Activated T-helper 9 cell treated with anti-CD3 and anti-CD28 coated beads, Interleukin-2, amount 50 U/mL, for 16 hours (primary cell): ENCODE measurements around the gene COL4A2.

Experiments used
- DNase-seq: peaks from one replicate; pipeline ENCODE4 v3.0.0-alpha.2; 2020; ENCODE audit warnings: low read depth

COL4A2 gene

DNA sequence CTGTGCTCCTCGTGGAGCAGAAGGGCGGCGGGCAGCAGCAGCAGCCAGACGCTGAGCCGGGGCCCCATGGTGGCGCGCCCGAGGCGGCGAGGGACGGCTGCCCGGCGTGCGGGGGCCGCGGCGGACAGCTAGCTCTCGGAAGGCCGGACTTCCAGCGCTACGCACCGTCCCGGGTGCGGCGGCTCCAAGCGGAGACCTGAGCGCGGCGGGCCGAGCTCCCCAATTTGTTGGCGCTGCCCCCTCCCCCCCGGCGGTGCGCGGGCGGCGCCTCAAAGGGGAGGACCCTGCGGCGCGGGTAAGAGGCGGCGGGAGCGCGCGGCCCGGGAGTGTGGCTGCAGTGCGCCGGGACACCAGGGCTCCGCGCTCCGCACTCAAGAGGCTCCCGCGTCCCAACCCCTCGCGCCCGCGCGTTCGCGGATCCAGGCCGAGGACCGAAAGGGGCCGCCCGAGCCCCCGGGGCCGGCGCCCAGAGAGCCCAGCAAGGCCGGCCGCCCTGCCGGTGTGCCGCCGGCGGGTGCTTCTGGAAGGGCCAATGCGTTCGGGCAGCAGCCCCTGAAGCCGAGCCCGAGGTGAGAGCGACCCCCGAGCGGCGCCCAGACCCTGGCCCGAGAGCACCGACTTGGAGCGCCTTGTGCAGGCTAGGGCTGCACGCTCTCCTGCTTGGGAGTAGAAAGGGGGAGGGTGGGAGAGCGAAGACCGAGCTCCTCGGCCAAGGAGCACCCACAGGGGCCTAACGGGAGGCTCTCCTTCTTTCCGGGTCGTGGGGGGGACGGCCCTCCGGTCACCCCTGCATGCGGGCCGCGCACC is at the start of gene COL4A2, which contains the start of gene COL4A1:
Gene COL4A2 (plus strand): TSS at position 325 of the 807 bp plus-strand sequence. CDS start 620 bp downstream, outside the sequence.
Gene COL4A1 (minus strand): TSS at position 198 of the 807 bp plus-strand sequence. CDS start 130 bp downstream, at position 68.
- no peak for DNase-seq

DNA sequence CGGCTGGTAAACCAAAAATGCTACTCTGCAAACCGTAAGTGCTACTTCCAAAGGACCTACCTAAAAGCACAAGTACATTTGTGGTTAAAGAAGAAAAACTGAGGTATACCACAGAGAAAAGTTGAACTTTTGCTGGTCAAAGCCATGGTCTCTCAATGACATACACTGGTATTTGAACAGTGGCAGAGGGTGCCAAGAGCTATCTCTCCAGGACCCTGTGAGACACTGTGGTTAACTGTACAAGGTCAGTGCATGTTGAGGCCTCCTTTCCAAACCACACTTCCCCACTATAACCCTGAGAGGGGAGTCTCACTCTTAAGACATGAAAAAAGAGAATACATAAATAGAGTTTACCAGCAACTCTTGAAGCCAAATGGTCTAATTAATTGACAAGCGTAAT is 49.7 kb upstream of the COL4A2 start:
- DNase-seq: no peak

DNA sequence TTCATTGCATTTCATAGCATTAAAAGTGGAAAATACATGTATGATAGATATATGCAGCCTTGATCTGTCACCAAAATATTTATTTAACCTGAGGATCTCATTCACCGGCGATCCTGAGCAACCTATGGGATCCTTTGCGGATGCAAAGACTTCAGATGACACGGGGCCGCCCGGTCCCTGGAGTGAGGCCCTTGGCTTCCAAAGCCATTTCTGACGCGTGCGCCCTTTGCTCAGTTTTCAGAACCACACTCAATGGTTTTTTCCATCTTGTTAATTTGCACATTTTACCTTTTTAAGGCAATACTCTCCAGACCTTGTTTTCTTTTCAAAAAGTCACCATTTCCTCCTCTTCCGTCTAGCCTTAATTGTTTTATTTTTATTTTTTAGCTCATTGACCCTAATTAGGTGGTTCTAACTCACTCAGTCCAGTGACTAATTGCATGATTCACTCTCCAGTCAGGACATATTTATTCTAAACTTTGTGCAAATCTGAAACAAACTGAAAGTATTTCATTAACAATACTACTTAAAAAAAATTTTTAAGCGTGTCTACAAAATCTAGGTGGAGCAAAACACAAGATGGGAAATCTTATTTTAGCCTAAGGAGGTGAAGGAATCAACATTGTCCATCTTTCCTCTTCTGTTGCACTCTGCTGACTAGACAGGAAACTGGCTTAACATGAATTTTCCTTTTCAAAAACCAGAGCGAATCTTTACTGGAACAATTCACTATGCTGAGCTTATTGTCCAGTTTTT is 48.0 kb upstream of the COL4A2 start:
- no peak for DNase-seq

DNA sequence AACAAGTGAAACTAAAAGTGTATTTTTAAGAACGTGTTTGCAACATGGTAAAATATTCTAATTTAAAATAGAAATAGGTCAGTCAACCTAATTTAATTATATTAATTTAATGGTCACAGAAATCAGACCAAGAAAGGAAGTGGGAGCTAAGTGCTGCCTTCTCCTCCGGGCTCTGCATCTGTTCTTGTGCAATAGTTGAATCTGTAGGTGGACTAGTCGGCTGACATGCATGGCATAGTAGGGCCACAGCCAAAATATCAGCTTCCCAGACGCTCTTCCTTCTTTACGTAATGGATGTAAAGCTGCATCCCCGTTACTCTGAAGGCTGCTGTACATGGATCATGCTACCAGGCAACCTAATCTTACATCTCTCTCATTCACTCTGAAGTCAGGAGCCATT is 47.4 kb upstream of the COL4A2 start:
- no peak for DNase-seq

- DNase-seq: no peak
These were observed 45.7 kb upstream of the COL4A2 start for GRCh38 chr13:110261166-110262081.

DNA sequence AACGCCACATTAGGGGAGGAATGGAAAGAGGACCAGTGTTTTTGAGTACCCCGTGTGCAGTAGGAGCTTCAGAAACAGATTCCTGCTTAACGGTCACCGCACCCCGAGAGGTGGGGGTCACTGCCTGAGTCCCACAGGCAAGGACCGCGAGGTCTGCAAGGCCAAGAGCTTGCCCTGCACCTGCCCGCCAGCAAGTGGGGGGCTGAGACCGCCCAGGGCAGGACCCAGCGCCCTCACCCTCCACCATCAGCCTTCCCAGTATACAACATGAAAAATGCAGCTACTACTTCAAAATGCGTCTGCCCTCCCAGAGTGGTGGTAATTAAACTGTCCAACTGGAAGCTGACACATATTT is 45.0 kb upstream of the COL4A2 start:
- no peak for DNase-seq

DNA sequence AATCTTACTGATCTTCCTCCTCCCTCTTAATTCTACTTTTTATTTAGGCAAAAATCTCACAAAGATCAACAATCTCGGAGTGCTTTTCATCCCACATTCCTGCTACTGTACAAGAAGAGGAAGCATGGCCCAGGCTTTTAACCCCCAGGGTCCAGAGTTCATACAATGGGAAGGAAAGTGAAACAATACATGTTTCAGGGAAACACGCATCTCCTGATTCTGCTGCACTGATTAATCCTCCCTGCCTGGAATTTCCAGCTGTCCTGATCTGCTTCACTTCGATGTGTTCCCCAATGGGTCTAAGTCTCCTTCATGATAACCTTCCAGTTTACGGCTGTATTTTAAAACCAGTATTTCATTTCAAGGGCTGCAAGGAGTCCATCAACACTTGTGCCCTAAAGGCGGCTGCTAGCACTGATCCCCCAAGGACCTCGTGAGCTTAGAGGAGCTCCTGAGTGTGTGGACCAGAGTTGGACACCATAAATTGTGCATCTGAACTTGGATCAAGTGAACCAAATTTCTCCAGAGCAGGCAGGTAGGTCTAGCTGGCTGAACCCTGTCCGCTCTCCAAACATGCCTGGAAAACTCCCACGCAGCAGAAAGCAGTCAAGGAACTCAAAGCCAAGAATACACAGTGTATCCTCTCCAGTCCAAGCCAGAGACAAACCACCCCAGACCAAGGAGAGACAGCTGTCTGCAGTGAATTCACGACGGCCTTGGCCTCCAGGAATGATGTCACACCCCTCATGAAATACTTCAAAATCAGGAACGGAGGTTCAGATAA is 44.4 kb upstream of the COL4A2 start:
- no peak for DNase-seq

DNA sequence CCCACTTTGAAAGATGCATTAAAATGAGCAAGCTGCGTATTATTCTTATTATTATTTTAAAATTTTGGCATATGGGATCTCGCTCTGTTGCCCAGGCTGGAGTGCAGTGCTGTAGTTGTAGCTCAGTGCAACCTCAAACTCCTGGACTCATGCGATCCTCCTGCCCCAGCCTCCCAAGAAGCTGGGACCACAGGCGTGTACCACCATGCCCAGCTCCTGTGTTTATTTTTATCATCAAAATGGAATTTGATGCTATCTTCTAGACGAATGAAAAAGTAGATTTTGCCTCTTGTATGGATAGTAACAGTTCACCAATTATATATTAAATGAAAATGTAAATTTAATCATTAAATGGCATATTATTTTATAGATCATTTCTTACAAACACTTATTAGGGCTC is 43.7 kb upstream of the COL4A2 start:
- DNase-seq: no peak

DNA sequence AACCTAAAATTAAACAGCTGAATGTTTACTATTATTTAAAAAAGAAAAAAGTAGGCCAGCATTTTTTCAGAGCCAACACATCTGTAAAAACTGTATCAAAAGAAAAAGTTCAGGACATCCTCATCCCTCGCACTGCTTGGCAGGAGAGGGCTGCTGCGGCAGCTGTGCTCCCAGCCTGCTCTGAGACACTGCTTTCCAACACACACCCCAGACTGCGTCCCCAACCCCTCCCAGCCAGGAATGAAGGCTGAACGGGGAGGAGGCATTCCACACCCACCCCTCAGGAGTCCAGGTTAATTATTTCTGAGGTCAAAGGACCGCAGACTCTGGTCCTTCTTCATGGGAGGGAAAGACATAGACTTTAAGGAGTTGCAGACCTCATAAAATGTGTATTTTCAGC is 43.2 kb upstream of the COL4A2 start:
- DNase-seq: no peak

DNA sequence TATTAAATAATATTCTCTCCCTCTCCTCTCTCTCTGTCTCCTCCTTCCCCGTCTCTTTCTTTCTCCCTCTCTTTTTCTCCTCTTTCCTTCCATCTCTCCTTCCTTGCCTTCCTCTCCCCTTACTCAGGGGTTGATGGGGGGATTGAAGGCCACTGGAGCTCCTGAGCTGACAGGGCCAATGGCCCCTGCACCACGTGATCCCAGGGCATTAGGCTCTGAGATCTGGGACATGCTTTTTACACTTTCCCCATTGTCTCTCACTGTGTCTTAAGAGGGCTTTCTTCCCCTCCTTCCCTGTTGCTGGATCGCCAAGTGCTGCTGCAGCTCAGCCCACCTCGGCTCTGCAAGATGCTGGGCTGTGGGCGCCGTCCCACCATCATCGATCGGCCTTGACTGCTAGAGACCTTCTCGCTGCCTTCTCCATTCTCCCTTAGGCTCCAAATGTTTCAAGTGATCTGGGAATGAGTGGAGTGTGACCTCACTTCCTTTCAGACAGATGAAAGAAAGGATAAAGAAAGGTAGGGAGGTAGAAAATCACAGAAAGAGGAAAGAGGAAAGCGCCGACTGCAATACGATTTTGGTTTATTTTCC is 42.3 kb upstream of the COL4A2 start:
- DNase-seq: no peak

DNA sequence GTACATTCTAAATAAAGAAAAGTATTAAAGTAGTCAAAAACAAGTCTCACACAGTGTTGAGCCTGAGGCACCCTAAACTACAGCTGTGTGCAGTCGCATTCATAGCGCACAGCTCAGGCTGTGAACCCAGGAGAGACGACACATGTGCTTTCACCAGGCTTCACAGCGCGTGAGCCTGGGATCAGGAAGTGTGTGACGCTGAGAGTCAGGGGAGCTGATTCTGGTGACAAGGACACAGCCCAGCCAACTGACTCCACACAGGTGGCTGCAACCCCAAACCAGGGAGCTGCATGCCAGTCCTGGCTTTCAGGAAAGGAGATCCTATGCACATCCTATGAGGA is 41.8 kb upstream of the COL4A2 start:
- no peak for DNase-seq

DNA sequence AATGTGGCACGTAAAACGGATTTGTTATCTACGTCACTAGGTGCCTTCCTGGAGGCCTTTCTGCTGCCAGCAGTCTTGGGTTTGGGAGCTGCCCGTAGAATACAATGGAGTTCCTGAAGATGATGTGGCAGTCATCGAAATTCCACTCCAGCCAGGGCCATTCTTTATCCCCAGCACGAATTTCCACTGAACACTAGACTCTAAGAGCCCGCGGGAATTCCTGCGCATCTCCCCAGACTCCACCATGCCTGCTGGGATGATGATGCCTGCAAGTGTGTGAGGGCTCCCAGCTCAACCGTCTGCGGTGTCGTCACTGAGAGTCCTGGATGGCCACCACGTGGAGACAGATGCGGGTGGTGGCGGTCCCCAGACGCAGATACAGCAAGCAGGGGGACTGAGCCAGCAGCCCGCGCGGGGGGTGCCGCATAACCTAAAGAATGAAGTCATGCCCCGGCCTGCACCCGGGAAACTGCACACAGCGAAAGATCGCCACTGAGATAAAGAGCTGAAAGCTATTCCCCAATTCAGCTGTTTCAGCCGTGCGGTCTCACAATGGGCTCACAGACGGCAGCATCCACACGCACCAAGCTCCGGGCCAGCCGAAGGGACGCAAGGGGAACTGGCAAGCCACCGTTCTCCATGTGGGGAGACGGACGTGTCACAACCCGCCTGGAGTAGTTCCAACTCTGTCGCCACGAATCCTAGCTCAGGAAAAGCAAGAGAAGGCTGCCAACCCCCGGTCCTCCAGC is 41.2 kb upstream of the COL4A2 start:
- no peak for DNase-seq

- no peak for DNase-seq
These were observed 40.7 kb upstream of the COL4A2 start for GRCh38 chr13:110266431-110266809.

- DNase-seq: no peak
These were observed 40.1 kb upstream of the COL4A2 start for GRCh38 chr13:110266983-110267382.

GRCh38 chr13:110268061-110268460 is 39.0 kb upstream of the COL4A2 start:
- no peak for DNase-seq

GRCh38 chr13:110268576-110269185 is 38.4 kb upstream of the COL4A2 start:
- no peak for DNase-seq

DNA sequence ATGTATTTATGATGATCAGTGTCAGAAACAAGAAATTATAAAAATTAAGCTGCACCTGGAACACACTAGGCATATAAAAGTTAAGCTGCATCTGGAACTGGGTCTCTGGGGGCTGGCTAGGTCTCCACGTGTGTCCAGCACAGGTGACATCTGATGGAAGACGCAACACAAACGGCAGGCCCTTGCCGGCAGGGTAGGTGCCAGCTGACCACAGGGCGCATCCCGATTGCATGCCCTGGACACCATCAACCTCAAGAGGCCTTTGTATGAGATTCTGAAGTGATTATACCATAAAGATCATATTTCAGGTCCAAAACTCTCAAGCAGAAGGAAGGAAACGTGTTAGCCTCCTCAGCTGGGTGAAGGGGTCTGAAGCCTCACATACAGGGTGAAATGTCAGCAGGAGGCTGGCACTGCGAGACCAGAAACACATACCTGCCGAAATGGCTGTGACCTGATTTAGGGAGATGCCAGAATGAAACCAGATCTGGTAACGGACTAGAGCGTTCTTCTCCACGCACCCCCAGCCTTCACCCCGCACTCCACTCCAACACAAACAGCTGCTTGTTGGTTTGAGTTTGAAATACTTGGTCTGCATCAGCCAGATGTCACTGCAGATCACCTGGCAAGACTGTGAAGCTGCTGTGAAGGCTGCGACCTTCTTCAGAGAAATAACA is 37.4 kb upstream of the COL4A2 start:
- DNase-seq: no peak

DNA sequence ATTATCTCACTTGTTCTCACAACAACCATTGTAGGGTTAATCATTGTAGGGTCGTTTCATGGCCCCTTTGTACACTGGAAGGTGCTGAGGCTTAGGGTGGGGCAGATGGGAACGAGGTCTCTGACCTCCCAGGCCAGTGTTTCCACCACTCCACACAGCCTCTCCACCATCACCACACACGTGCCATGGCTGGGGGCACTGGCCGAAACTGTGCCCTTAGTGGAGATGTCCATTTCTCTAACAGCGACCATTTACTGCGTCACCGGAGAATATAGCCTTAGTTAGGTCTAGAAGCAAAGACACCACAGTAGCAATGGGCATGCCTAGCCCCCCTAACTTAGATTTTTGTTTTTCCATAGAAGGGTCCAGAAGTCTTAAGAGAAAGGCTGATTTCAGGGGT is 36.6 kb upstream of the COL4A2 start:
- DNase-seq: no peak

DNA sequence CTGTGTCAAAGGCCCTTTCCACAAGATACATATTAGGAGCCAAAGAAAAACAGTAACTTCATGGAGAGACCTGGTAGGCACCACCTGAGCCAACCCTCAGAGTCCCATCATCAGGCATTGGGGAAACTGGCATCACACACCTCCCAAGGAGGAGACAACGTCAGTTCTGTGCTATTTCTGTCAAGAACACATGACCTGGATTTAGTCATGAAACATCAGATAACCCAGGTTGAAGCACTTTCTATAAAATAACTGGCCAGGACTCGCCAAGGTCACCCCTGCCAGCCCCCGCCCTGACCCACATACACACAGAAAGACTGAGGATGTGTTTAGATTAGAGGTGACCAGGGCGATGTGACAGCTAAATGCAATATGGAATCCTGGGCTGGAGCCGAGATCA is 35.8 kb upstream of the COL4A2 start:
- DNase-seq: no peak

DNA sequence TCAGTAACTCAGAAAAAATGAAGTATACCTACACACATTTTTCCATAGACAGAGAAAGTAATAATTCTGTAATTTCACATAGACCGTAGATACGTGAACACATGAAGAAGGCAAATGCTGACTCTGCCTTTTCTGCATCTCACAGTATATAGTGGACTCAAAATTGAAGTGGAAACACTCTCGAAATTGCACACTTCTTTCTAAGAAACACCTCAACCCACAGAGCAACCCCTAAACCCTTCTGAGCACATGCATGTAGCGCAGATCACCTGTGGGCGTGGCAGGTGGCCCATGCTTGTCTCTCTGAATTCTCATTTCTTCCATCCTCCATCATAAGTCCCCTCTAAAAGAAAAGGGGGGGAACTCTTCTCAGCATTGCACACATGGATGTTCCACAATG is 34.9 kb upstream of the COL4A2 start:
- DNase-seq: no peak
